GM20431 (cell line): ENCODE results near the gene PSMA4.
"Not testable (repeated sequence)": the region's sequence is repeated elsewhere in the genome, so short reads cannot be mapped to it uniquely, and the experiment has no call there.

ENCODE experiments used
- in situ Hi-C: fragments of 300-500 bp; cut with MseI, MboI; formaldehyde crosslinking; loops from one replicate; pipeline ENCODE4 v1.15.0; 2020; ENCODE audit warnings: low sequenced_read_pairs; ENCODE audit not compliant: unreplicated experiment

PSMA4 gene

DNA sequence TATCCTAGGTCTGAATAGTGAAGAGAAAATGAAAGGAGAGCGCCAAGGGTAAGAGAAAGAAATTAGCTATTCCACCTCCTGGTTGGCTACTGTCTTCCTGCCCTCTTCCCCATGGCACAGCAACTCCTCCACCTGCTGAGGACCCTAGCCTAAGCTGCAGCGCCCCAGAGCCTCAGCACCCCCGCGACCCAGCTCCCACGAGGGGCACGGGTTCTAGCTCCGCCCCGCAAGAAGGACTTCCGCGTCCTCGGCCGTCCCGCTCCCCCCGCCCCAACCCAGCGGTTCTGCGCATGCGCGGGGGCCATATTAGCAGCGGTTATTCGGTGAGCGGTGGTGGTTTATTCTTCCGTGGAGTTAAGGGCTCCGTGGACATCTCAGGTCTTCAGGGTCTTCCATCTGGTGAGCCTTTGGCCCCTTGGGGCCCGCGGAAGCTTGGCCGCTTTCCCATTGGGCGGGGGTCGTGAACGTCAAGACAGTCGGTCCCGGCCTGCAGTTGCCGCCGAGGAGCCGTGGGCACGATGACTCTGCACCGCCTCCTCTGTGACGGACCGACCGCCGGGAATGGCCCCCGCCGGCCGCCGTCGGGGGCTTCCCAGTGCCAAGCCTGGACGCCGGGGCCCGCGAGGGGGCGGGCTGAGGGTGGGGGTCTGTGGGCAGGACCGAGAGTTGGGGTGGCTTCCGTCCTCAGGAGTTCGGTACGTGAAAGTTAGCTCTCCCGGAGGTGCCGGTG is at the start of gene PSMA4:
TSS of gene PSMA4 (plus strand) at position 304 of the 730 bp plus-strand sequence. CDS start 1,484 bp downstream, outside the sequence.
- in situ Hi-C loops, result no loop called here

DNA sequence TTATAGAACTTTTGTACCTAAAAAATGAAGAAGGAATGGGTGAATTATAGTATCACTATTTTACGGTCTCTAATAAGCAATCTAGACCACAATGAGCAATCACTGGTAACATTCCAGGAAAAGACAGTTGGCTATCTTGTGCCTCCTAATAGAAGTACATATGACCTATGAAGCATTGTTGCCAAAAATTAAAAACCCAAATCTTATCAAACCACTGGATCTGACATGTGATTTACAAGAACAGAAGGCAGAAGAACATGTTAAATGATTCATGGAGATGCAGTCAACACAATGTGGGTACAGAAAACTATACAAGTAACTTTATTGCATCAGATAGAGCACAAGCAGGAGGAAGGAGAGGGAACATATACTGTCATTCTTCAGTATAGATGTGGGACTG is 47.4 kb upstream of the PSMA4 start:
- in situ Hi-C loops, result no loop called here

GRCh38 chr15:78501857-78502256 is 38.4 kb upstream of the PSMA4 start:
- in situ Hi-C loops, result no loop called here

- in situ Hi-C loops, result no loop called here
Measured at GRCh38 chr15:78502641-78503040, 37.6 kb upstream of the PSMA4 start.

DNA sequence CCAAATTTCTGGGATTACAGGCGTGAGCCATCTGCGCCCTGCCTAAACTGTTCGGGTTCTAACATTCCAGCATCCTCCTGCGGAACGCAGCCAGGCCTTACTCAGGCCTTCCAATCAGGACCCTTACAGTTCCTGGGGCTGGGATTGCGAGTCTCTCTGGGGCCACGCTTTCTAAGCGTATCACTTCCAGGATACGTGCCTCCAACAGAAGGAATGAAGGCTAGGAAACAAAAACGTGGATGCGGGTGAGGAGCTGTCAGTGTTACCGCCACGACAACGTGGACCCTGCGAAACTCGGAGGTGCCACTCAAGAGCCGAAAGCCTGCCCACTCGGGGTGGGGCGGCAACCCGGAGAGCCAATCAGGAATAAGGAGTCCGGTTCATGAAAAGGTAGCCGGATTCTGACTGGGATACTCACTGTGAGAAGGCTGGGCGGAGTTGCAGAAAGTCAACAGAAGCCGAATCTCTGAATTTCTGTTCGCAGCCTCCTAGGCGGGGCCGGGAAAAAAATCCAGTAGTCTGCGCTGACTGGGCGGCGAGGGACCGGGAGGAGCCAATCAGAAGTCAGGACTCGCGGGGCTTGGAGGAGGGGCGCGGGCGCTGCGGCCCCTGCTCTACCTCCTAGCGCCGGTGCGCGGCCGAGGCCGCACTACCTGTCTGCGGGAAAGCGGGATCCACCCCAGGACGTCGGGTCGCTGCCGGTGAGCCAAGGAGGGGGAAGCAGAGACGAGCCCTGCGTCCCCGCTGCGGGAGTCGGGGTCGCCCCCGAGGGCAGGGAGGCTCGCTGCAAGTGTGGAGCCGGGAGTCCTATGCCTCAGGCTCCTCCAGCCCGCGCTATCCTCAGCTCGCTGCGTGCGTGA is 33.0 kb upstream of the PSMA4 start, which contains the start of gene HYKK:
TSS of gene HYKK (plus strand) at position 607 of the 860 bp plus-strand sequence. CDS start 5,512 bp downstream, outside the sequence.
- in situ Hi-C loops, result no loop called here

- in situ Hi-C loops, result no loop called here
Measured at GRCh38 chr15:78507831-78508160, 32.4 kb upstream of the PSMA4 start.

GRCh38 chr15:78508272-78508671 is 32.0 kb upstream of the PSMA4 start:
- in situ Hi-C loops, result no loop called here

GRCh38 chr15:78509726-78510312 is 30.4 kb upstream of the PSMA4 start:
- in situ Hi-C loops, result no loop called here

DNA sequence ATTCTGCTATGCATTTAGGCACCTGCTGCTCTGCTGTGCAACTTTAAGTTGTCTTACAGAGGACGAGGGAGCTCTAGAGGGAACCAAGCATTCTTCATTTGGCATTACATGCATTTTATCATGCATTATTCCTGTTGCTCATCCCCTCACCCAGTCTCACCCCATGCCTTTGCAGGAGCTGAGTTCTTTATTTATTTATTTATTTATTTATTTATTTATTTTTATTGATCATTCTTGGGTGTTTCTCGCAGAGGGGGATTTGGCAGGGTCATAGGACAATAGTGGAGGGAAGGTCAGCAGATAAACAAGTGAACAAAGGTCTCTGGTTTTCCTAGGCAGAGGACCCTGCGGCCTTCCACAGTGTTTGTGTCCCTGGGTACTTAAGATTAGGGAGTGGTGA is 20.2 kb upstream of the PSMA4 start:
- in situ Hi-C loops, result not testable (repeated sequence)

DNA sequence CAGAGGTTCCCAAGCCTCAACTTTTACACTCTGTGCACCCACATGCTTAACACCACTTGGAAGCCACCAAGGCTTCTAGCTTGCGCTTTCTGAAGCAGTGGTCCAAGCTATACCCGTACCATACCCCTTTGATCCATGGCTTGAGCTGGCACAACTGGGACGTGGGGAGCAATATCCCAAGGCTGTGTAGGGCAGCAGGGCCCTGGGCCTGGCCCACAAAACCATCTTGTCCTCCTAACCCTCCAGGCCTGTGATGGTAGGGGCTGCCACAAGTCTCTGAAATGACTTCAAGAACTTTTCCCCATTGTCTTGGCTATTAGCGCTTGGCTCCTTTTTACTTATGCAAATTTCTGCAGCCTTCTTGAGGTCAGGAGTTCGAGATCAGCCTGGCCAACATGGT is 16.0 kb upstream of the PSMA4 start:
- in situ Hi-C loops, result no loop called here

GRCh38 chr15:78527325-78527724 is 12.9 kb upstream of the PSMA4 start:
- in situ Hi-C loops, result no loop called here

DNA sequence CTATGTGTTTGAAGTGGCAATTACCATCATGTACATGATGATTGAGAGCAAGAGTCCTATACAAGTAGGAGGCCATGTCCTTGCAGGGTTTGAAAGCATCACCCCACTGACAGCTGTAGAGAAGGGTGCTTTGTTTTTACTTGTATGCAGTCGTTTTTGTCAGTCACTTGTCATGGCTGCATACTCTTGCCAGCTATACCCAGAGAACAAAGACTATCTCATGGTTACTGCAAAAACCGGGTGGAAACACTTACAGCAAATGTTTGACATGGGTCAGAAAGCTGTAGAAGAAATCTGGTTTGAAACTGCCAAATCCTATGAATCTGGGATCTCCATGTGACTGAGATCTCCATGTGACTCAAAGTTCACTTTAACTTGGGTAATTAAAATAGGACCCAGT is 6.9 kb upstream of the PSMA4 start:
- in situ Hi-C loops, result no loop called here

DNA sequence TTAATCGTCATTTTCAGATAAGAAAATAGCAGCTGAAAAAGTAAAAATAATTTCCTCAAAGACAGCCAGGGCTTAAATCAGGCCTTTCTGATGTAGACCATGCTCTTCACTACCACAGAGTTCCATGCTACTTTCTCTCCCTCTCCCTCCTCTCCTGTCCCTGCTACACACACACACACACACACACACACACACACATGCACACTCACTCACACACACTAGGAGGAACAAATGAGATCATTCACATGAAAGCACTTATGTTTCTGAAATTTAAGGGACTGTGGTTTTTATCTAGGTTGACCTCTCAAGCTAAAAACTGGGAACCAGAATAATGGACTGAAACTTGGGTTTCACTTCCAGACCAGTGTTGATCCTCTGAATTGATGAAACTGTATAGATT is 4.1 kb upstream of the PSMA4 start:
- in situ Hi-C loops, result no loop called here

DNA sequence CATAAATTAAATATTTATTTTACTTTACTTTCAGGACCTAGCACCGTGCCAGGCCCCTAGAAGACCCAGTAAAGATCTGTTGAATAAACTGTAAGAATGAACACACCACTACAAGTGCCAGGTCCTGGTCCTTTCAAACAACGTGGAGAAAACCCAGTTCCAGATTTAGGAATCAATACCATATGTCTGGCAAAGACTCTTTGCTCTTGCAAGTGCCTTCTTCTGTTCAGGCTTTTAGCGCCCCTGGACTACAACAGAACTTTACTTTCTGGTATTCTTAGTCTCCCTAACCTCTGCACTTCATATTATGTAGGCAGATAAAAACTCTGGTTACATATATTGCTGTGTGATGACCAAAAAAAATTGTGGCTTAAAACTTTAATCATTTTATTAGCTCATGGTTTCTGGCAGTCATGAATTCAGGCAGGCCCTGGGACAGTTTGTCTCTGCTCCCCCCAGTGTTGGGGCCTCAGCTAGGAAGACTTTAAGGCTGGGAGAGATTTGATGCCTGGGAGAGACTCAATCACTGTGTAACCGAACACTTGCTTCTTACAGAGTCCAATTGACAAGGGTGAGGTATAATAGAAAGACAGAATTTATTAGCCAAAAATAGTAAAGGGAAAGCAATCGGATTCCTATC is 2.9 kb upstream of the PSMA4 start:
- in situ Hi-C loops, result no loop called here

- in situ Hi-C loops, result no loop called here
Measured at GRCh38 chr15:78538358-78538757, 1.9 kb upstream of the PSMA4 start.

DNA sequence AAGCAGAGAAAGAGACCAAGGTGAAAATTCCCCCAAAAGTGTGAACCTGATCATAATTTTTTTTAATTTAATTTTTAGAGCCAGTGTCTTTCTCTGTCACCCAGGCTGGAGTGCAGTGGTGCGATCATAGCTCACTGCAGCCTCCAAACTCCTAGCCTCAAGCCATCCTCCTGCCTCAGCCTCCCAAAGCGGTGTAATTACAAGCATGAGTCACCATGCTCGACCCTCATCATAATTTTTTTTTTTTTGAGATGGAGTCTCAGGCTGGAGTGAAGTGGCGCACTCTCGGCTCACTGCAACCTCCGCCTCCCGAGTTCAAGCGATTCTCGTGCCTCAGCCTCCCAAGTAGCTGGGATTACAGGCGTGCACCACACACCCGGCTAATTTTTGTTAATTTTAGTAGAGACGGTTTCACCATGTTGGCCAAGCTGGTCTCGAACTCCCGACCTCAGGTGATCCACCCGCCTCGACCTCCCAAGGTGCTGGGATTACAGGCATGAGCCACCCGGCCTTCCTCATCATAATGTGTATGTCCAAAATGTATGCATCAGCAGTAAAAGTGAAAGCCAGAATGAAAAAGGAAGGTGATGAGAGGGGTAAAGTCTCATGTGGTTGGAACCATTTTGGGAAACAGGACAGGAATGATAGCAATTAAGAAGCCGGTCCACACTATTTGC is 642 bp upstream of the PSMA4 start:
- in situ Hi-C loops, result not testable (repeated sequence)

DNA sequence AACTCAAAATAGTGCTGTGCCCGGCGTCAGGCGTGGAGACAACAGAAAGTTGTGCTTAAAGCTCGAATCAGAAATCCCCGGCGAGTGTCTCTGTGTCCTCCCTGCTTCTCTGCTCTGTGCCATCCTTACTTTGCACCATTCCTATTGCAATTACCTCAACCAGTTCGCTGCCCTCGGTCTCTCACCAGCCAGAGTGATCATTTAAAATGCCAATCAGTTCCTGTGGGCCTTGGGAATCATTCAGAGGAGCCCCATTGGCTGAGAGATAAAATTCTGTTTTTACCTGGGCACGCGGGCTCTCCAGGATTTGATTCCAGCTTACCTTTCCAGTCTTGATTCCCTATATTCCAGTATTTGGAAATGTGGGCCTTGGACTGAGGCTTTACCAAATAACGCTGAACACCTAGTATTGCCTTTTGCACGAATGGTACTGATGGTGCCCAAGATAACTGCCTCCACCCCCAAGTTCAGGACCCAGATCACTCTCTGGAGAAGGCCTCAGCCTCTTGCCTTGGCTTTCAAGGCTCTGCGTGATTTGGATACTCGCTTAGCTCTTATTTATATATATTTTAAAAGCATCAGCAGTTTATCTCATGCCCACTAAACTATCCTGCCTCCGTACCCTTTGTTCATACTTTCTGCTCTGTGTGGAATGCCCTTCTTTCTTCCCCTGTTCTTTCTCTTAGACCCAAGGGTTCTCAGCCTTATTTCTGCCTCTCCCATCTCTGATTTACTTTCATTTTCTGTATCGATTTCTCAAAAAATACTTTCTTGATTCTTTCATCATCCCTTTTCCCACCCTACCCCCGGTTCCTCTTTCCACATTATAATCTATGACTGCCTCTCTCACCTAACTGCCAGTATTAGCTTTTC is 863 bp downstream of the PSMA4 start:
- in situ Hi-C loops, result no loop called here

DNA sequence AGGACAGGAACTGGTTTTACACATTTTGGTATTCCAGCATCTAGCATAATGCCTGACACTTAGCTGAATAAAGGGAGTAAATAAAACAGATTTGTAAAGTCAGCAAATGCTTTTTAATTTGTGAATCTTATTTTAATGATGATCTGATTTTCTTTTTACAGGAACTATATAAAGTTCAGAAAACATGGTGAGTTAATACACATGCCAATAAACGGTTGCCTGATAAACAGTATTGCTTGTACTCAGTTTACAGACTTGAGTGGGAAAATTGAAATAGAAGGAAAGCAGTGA is 1.4 kb downstream of the PSMA4 start:
- in situ Hi-C loops, result no loop called here

DNA sequence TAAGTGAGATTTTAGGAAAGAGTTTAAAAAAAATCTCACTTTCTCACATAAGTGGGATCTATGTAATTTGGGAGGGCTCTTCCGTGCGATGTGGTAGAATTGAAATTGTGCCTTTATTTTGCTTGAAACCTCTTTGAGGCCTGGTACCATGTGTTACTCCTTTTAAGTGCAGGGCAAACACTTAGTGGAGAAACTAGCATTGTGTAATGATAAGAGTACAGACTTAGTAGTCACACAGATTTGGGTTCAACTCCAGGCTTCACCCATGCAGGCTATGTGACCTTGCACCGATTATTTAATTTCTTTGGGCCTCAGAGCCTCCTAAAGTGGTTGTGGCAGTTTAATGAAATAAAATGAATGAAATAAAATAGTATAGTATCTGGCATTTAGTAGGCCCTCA is 2.4 kb downstream of the PSMA4 start:
- in situ Hi-C loops, result no loop called here
